ENCODE measurements around the gene ADCY10. TPM values are rescaled to one million over a fixed set of nuclear protein-coding genes. Genes with fewer than 3 reads are reported as not detected.

Gene ADCY10
- total and polyA plus RNA-seq, 9 of the 15 experiments (the other 6 are each of a cell fraction or from before 2014, with no cell fraction given), result 0.08 to 0.86 (median 0.22) TPM

DNA sequence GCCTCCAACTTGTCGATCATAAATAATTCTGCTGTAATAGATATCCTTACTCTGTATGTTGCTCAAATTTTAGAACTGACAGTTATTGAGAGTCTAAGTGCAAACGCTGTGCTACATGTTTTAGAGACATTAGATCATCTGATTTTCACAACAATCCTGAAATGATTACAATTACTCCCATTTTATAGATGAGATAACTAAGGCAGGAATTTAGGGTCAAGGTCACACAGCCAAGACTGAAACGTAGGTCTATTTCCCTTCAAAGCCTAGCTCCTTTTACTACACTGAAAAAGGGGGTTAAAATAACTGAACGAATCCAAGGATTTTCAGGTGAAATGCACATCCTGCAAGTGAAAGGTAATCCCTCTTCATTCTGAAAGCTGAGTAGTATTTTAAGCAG lies 19.9 kb upstream of the ADCY10 start (continued):
- TF ChIP-seq BCLAF1 (IDR thresholded peaks at IDR 0.05; ENCODE audit: borderline replicate concordance in 1 of 2, control insufficient read depth in 1 of 2, low read depth in 2 of 2, low read length in 1 of 2), result no peak
- TF ChIP-seq ZNF282 (CRISPR knock-in tag; IDR thresholded peaks at IDR 0.05), result no peak
- no peak for TF ChIP-seq POLR2AphosphoS2 (IDR thresholded peaks at IDR 0.05; ENCODE audit: low read length)
- no peak for TF ChIP-seq DIDO1 (tag; IDR thresholded peaks at IDR 0.05; ENCODE audit: low read depth)
- no peak for TF ChIP-seq ZNF212 (CRISPR knock-in tag; IDR thresholded peaks at IDR 0.05)
- no peak for TF ChIP-seq ZNF347 (CRISPR knock-in tag; IDR thresholded peaks at IDR 0.05; ENCODE audit: low read depth)
- TF ChIP-seq MYBL2 (IDR thresholded peaks at IDR 0.05; ENCODE audit: low read depth), result no peak
- TF ChIP-seq MYBL2 (CRISPR knock-in tag; IDR thresholded peaks at IDR 0.05; ENCODE audit: borderline replicate concordance), result no peak
- TF ChIP-seq TAF15 (IDR thresholded peaks at IDR 0.05; ENCODE audit: low read depth, low read length), result no peak
- TF ChIP-seq HDAC1 (IDR thresholded peaks at IDR 0.05), result peak; percentile 56 to 66; a peak in 2 of 4 replicates
- no peak for TF ChIP-seq FUS (optimal IDR thresholded peaks at IDR 0.05; ENCODE audit: low read depth, low read length)
- TF ChIP-seq CREB1 (IDR thresholded peaks at IDR 0.05), result no peak
- no peak for TF ChIP-seq CREB1 (CRISPR knock-in tag; IDR thresholded peaks at IDR 0.05)
- TF ChIP-seq ZNF280B (CRISPR knock-in tag; IDR thresholded peaks at IDR 0.05), result no peak
- no peak for TF ChIP-seq ZNF764 (CRISPR knock-in tag; IDR thresholded peaks at IDR 0.05; ENCODE audit: low read depth)
- TF ChIP-seq BHLHE40 (IDR thresholded peaks at IDR 0.05; ENCODE audit: low read length), result no peak
- TF ChIP-seq ZKSCAN8 (CRISPR knock-in tag; IDR thresholded peaks at IDR 0.05), result no peak
- TF ChIP-seq ZNF140 (CRISPR knock-in tag; IDR thresholded peaks at IDR 0.05), result no peak
- TF ChIP-seq ZNF785 (CRISPR knock-in tag; IDR thresholded peaks at IDR 0.05), result no peak
- TF ChIP-seq ZNF12 (CRISPR knock-in tag; IDR thresholded peaks at IDR 0.05), result no peak
- TF ChIP-seq, protein P1, sequence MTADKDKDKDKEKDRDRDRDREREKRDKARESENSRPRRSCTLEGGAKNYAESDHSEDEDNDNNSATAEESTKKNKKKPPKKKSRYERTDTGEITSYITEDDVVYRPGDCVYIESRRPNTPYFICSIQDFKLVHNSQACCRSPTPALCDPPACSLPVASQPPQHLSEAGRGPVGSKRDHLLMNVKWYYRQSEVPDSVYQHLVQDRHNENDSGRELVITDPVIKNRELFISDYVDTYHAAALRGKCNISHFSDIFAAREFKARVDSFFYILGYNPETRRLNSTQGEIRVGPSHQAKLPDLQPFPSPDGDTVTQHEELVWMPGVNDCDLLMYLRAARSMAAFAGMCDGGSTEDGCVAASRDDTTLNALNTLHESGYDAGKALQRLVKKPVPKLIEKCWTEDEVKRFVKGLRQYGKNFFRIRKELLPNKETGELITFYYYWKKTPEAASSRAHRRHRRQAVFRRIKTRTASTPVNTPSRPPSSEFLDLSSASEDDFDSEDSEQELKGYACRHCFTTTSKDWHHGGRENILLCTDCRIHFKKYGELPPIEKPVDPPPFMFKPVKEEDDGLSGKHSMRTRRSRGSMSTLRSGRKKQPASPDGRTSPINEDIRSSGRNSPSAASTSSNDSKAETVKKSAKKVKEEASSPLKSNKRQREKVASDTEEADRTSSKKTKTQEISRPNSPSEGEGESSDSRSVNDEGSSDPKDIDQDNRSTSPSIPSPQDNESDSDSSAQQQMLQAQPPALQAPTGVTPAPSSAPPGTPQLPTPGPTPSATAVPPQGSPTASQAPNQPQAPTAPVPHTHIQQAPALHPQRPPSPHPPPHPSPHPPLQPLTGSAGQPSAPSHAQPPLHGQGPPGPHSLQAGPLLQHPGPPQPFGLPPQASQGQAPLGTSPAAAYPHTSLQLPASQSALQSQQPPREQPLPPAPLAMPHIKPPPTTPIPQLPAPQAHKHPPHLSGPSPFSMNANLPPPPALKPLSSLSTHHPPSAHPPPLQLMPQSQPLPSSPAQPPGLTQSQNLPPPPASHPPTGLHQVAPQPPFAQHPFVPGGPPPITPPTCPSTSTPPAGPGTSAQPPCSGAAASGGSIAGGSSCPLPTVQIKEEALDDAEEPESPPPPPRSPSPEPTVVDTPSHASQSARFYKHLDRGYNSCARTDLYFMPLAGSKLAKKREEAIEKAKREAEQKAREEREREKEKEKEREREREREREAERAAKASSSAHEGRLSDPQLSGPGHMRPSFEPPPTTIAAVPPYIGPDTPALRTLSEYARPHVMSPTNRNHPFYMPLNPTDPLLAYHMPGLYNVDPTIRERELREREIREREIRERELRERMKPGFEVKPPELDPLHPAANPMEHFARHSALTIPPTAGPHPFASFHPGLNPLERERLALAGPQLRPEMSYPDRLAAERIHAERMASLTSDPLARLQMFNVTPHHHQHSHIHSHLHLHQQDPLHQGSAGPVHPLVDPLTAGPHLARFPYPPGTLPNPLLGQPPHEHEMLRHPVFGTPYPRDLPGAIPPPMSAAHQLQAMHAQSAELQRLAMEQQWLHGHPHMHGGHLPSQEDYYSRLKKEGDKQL (CRISPR knock-in tag; IDR thresholded peaks at IDR 0.05; ENCODE audit: borderline replicate concordance), result no peak
